Measurements from ENCODE around the gene GCH1. TPM values are rescaled to one million over a fixed set of nuclear protein-coding genes. Genes with fewer than 3 reads are reported as not detected.
A peak's percentile ranks its signal among the peaks of the same experiment; 100 is the strongest.
"Not testable (repeated sequence)": the region's sequence is repeated elsewhere in the genome, so short reads cannot be mapped to it uniquely, and the experiment has no call there.

Gene GCH1
- total and polyA plus RNA-seq, 2 donors = 16.4 to 22.5 TPM

DNA sequence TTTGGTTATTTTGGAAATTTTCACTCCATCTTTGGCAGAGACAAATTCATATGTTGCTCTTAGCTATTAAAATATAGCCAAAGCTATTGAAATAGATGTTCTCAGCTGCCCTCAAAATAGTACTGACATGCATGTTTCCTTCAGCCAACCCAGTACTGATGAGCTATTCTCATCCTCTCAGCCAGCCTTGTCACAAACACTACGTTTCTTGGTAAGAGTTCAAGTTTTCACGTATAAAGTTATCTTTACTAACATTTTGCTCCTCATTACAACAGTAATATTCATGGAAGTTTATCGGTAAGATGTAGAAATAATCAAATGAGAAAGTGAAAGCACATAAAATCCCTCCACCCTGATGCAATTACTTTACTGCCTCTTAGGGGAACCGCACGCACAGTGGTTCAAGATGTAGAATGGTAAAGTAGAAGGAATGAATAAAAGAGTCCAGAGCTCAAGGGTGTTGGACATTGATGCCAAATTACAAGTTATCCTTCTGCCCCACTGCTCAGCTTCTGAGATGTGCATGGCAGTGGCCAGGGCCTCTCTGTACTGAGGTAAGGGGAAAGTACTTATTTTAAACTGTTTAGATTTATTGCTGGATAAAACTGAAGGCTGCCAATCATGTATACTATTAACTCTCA, 20.7 kb downstream of the GCH1 start:
- H3K27ac ChIP-seq (ENCODE audit: low read depth in 1 of 2, low read length in 1 of 2) = peak overlapping the region; percentile 55 to 77
- H3K27me3 ChIP-seq (ENCODE audit: control insufficient read depth in 2 of 2, insufficient read depth in 1 of 2, low read length in 1 of 2) = no peaks in the 10 kb centered on the region
- peak in 1 of 9 donors; percentile 17 for DNase-seq (ENCODE audit: low read depth in 6 of 9, low spot score in 9 of 9)
- 5% methylated on average over 5 of the region's 5 CpGs for WGBS
- no peaks in the 10 kb centered on the region for H3K9me3 ChIP-seq (ENCODE audit: control insufficient read depth in 2 of 2, insufficient read depth in 1 of 2, low read length in 1 of 2)
- H3K4me1 ChIP-seq (ENCODE audit: control insufficient read depth in 2 of 2, insufficient read depth in 2 of 2, low read length in 2 of 2) = peaks cover 0 to 2% of the 10 kb centered on the region in 2 donors
- H3K36me3 ChIP-seq (ENCODE audit: control insufficient read depth in 2 of 2, insufficient read depth in 2 of 2, low read length in 1 of 2) = no peaks in the 10 kb centered on the region
- H3K4me3 ChIP-seq (ENCODE audit: low read length in 2 of 2) = peak overlapping the region in 1 of 2 donors; percentile 31

DNA sequence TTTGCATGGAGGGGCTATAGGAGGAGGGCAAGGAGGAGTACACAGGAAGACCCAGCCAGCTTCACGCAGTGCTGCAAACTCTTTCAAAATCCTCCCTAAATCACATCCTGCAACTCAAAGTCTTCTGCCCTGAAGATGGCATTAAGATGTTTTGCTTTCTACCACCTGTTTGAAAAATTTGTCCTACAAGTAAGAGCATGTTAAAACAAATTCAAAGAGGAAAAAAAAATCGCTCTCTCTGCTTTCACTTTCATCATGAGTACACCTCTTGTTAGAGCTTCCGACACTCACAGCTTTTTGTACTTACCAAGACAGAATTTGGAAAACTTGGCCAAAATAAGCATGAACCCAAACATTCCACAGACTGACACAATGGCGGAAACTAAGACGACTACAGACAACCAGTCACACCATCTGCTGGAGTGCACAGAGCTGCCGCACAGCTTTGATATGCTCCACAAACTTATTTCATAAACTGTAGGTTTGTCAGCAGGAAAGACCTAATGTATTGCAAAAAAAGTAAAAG, 21.3 kb downstream of the GCH1 start:
- Histone ChIP-seq H3K9me3 (ENCODE audit: control insufficient read depth in 2 of 2, insufficient read depth in 1 of 2, low read length in 1 of 2) (no peaks in the 10 kb centered on the region), H3K4me3 (ENCODE audit: low read length in 2 of 2) (peak overlapping the region in 1 of 2 donors; percentile 31), H3K36me3 (ENCODE audit: control insufficient read depth in 2 of 2, insufficient read depth in 2 of 2, low read length in 1 of 2) (no peaks in the 10 kb centered on the region), H3K4me1 (ENCODE audit: control insufficient read depth in 2 of 2, insufficient read depth in 2 of 2, low read length in 2 of 2) (peaks cover 0 to 2% of the 10 kb centered on the region in 2 donors), H3K27me3 (ENCODE audit: control insufficient read depth in 2 of 2, insufficient read depth in 1 of 2, low read length in 1 of 2) (no peaks in the 10 kb centered on the region), H3K27ac (ENCODE audit: low read depth in 1 of 2, low read length in 1 of 2) (peak overlapping the region; percentile 55 to 88)
- DNase-seq (ENCODE audit: low read depth in 6 of 9, low spot score in 9 of 9) = peak in 5 of 9 donors; percentile 19 to 67 (median 27)
- WGBS = 4% methylated on average over 6 of the region's 6 CpGs

DNA sequence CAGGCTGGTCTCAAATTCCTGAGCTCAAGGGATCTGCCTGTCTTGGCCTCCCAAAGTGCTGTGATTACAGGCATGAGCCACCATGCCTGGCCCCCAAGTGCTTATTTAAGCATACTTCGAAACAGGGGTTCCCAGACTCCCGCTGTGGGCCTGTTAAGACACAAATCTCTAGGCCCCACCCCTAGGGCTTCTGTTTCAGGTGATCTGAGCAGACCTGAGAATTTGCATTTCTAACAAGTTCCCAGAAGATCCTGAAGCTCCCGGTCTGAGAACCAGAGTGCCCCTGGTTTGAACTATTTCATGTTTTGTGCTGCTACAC, 25.0 kb downstream of the GCH1 start:
- no peak overlapping the region for H3K4me3 ChIP-seq (ENCODE audit: low read length in 2 of 2)
- H3K4me1 ChIP-seq (ENCODE audit: control insufficient read depth in 2 of 2, insufficient read depth in 2 of 2, low read length in 2 of 2) = peaks cover 0 to 2% of the 10 kb centered on the region in 2 donors
- H3K9me3 ChIP-seq (ENCODE audit: control insufficient read depth in 2 of 2, insufficient read depth in 1 of 2, low read length in 1 of 2) = no peaks in the 10 kb centered on the region
- no peak overlapping the region for H3K27ac ChIP-seq (ENCODE audit: low read depth in 1 of 2, low read length in 1 of 2)
- no peak for DNase-seq (ENCODE audit: low read depth in 6 of 9, low spot score in 9 of 9)
- no peaks in the 10 kb centered on the region for H3K27me3 ChIP-seq (ENCODE audit: control insufficient read depth in 2 of 2, insufficient read depth in 1 of 2, low read length in 1 of 2)
- 99% methylated on average over 3 of the region's 3 CpGs for WGBS
- no peaks in the 10 kb centered on the region for H3K36me3 ChIP-seq (ENCODE audit: control insufficient read depth in 2 of 2, insufficient read depth in 2 of 2, low read length in 1 of 2)

- Histone ChIP-seq H3K4me1 (ENCODE audit: control insufficient read depth in 2 of 2, insufficient read depth in 2 of 2, low read length in 2 of 2) (peaks cover 0 to under 1% of the 10 kb centered on the region in 2 donors), H3K4me3 (ENCODE audit: low read length in 2 of 2) (no peak overlapping the region), H3K27me3 (ENCODE audit: control insufficient read depth in 2 of 2, insufficient read depth in 1 of 2, low read length in 1 of 2) (no peaks in the 10 kb centered on the region), H3K27ac (ENCODE audit: low read depth in 1 of 2, low read length in 1 of 2) (no peak overlapping the region), H3K36me3 (ENCODE audit: control insufficient read depth in 2 of 2, insufficient read depth in 2 of 2, low read length in 1 of 2) (no peaks in the 10 kb centered on the region), H3K9me3 (ENCODE audit: control insufficient read depth in 2 of 2, insufficient read depth in 1 of 2, low read length in 1 of 2) (no peaks in the 10 kb centered on the region)
- 76% methylated on average over 5 of the region's 5 CpGs for WGBS
- no peak for DNase-seq (ENCODE audit: low read depth in 6 of 9, low spot score in 9 of 9)
Observed at GRCh38 chr14:54877015-54877702, 25.5 kb downstream of the GCH1 start.

GRCh38 chr14:54875648-54876047, 27.0 kb downstream of the GCH1 start:
- not testable (repeated sequence) for DNase-seq (ENCODE audit: low read depth in 6 of 9, low spot score in 9 of 9); H3K4me1 ChIP-seq (ENCODE audit: control insufficient read depth in 2 of 2, insufficient read depth in 2 of 2, low read length in 2 of 2); H3K9me3 ChIP-seq (ENCODE audit: control insufficient read depth in 2 of 2, insufficient read depth in 1 of 2, low read length in 1 of 2); H3K27me3 ChIP-seq (ENCODE audit: control insufficient read depth in 2 of 2, insufficient read depth in 1 of 2, low read length in 1 of 2); H3K4me3 ChIP-seq (ENCODE audit: low read length in 2 of 2); H3K27ac ChIP-seq (ENCODE audit: low read depth in 1 of 2, low read length in 1 of 2); H3K36me3 ChIP-seq (ENCODE audit: control insufficient read depth in 2 of 2, insufficient read depth in 2 of 2, low read length in 1 of 2)
- 95% methylated on average over 2 of the region's 2 CpGs for WGBS

- not testable (repeated sequence) for H3K4me3 ChIP-seq (ENCODE audit: low read length in 2 of 2); H3K9me3 ChIP-seq (ENCODE audit: control insufficient read depth in 2 of 2, insufficient read depth in 1 of 2, low read length in 1 of 2); H3K36me3 ChIP-seq (ENCODE audit: control insufficient read depth in 2 of 2, insufficient read depth in 2 of 2, low read length in 1 of 2); H3K27ac ChIP-seq (ENCODE audit: low read depth in 1 of 2, low read length in 1 of 2); H3K4me1 ChIP-seq (ENCODE audit: control insufficient read depth in 2 of 2, insufficient read depth in 2 of 2, low read length in 2 of 2); H3K27me3 ChIP-seq (ENCODE audit: control insufficient read depth in 2 of 2, insufficient read depth in 1 of 2, low read length in 1 of 2)
- 80% methylated on average over 27 of the region's 27 CpGs for WGBS
- DNase-seq (ENCODE audit: low read depth in 6 of 9, low spot score in 9 of 9) = peak in 2 of 9 donors; percentile 27 to 52
Observed at GRCh38 chr14:54870154-54871090, 32.2 kb downstream of the GCH1 start.

GRCh38 chr14:54867011-54867410, 35.6 kb downstream of the GCH1 start:
- no peaks in the 10 kb centered on the region for H3K4me1 ChIP-seq (ENCODE audit: control insufficient read depth in 2 of 2, insufficient read depth in 2 of 2, low read length in 2 of 2)
- H3K27ac ChIP-seq (ENCODE audit: low read depth in 1 of 2, low read length in 1 of 2) = no peak overlapping the region
- H3K9me3 ChIP-seq (ENCODE audit: control insufficient read depth in 2 of 2, insufficient read depth in 1 of 2, low read length in 1 of 2) = no peaks in the 10 kb centered on the region
- DNase-seq (ENCODE audit: low read depth in 6 of 9, low spot score in 9 of 9) = no peak
- no peaks in the 10 kb centered on the region for H3K27me3 ChIP-seq (ENCODE audit: control insufficient read depth in 2 of 2, insufficient read depth in 1 of 2, low read length in 1 of 2)
- no peak overlapping the region for H3K4me3 ChIP-seq (ENCODE audit: low read length in 2 of 2)
- 79% methylated on average over 3 of the region's 3 CpGs for WGBS
- peaks cover 0 to 3% of the 10 kb centered on the region in 2 donors for H3K36me3 ChIP-seq (ENCODE audit: control insufficient read depth in 2 of 2, insufficient read depth in 2 of 2, low read length in 1 of 2)

DNA sequence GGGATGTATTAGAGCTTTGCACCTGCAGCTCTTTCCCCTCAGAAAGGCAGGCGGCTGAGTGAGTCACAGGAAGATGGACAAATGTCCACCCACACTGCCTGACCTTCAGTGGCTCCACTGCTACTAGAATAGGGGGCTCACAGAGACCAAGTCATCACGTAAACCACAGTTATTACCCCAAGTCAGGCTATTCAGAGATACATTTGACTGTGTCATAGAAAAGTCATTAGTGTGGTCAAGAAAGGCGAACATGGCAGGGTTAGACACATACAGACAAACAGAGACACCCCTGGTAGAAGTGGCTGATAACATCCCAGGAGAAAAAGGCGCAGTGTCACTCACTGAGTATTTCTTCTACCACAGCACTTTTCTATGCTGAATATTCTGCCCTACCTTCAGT, 36.0 kb downstream of the GCH1 start:
- H3K4me3 ChIP-seq (ENCODE audit: low read length in 2 of 2) = no peak overlapping the region
- no peak for DNase-seq (ENCODE audit: low read depth in 6 of 9, low spot score in 9 of 9)
- H3K4me1 ChIP-seq (ENCODE audit: control insufficient read depth in 2 of 2, insufficient read depth in 2 of 2, low read length in 2 of 2) = no peaks in the 10 kb centered on the region
- no peaks in the 10 kb centered on the region for H3K27me3 ChIP-seq (ENCODE audit: control insufficient read depth in 2 of 2, insufficient read depth in 1 of 2, low read length in 1 of 2)
- no peak overlapping the region for H3K27ac ChIP-seq (ENCODE audit: low read depth in 1 of 2, low read length in 1 of 2)
- 95% methylated on average over 4 of the region's 4 CpGs for WGBS
- peaks cover 0 to 3% of the 10 kb centered on the region in 2 donors for H3K36me3 ChIP-seq (ENCODE audit: control insufficient read depth in 2 of 2, insufficient read depth in 2 of 2, low read length in 1 of 2)
- H3K9me3 ChIP-seq (ENCODE audit: control insufficient read depth in 2 of 2, insufficient read depth in 1 of 2, low read length in 1 of 2) = no peaks in the 10 kb centered on the region

DNA sequence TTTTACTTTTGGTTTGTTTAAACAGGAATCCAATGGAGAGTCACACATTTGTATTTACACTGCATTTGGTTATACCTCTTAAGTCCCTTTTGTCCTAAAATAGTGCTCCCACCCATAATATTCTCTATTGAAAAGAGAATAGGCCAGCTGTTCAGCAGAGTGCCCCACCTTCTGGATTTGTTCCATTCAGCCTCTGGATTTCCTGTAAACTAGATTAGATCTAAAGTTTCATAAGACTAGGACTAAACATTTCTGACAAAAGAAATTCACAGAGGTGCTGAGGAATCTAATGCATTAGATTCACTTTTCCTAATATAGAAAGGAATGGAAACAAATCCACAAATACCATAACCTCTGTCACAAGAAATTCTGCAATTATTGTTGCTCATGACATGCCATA, 38.1 kb downstream of the GCH1 start:
- H3K4me3 ChIP-seq (ENCODE audit: low read length in 2 of 2) = no peak overlapping the region
- no peak for DNase-seq (ENCODE audit: low read depth in 6 of 9, low spot score in 9 of 9)
- H3K27me3 ChIP-seq (ENCODE audit: control insufficient read depth in 2 of 2, insufficient read depth in 1 of 2, low read length in 1 of 2) = no peaks in the 10 kb centered on the region
- H3K9me3 ChIP-seq (ENCODE audit: control insufficient read depth in 2 of 2, insufficient read depth in 1 of 2, low read length in 1 of 2) = no peaks in the 10 kb centered on the region
- H3K27ac ChIP-seq (ENCODE audit: low read depth in 1 of 2, low read length in 1 of 2) = no peak overlapping the region
- peaks cover 0 to 3% of the 10 kb centered on the region in 2 donors for H3K36me3 ChIP-seq (ENCODE audit: control insufficient read depth in 2 of 2, insufficient read depth in 2 of 2, low read length in 1 of 2)
- no peaks in the 10 kb centered on the region for H3K4me1 ChIP-seq (ENCODE audit: control insufficient read depth in 2 of 2, insufficient read depth in 2 of 2, low read length in 2 of 2)
